ENCODE results near the gene PPFIBP2. TPM values are rescaled to one million over a fixed set of nuclear protein-coding genes. Genes with fewer than 3 reads are reported as not detected.

The PPFIBP2 gene
- total RNA-seq, 1 experiment from 2014 or later: 5.7 TPM

GRCh38 chr11:7533199-7534041 is 19.6 kb downstream of the PPFIBP2 start:
- no peak overlapping the region for H3K27ac ChIP-seq (ENCODE audit: low read depth, low read length)
- ChIA-PET POLR2A (no interaction called here), CTCF (no interaction called here)

More at GRCh38 chr11:7533199-7534041, 19.6 kb downstream of the PPFIBP2 start:
- no peaks in the 10 kb centered on the region for H3K9me3 ChIP-seq (ENCODE audit: control insufficient read depth in 1 of 2, insufficient read depth in 1 of 2, low read depth in 1 of 2, low read length in 2 of 2)
- H4K20me1 ChIP-seq (ENCODE audit: insufficient read depth): no peaks in the 10 kb centered on the region
- no peak for DNase-seq (ENCODE audit: low read depth, low spot score)
- peaks cover 7% of the 10 kb centered on the region; the same call in 1 of the 2 replicates for H3K27me3 ChIP-seq (ENCODE audit: insufficient read depth, low read length)
- ATAC-seq: no peak
- no peaks in the 10 kb centered on the region for H3K36me3 ChIP-seq (ENCODE audit: control insufficient read depth in 1 of 2, insufficient read depth in 2 of 2, low read length in 2 of 2)
- no peak overlapping the region for H3K4me2 ChIP-seq (ENCODE audit: low read length)
- RAD21 ChIA-PET (ENCODE audit: low non-redundant PET in 1 of 2, low total read pairs in 2 of 2, uncharacterized antibody in 2 of 2, unreplicated experiment in 2 of 2): no interaction called here
- BruUV-seq (replicated peaks): no TSS peak
- H3K9me2 ChIP-seq (ENCODE audit: insufficient read depth): no peaks in the 10 kb centered on the region
- TF ChIP-seq ELF1 (IDR thresholded peaks at IDR 0.05; ENCODE audit: borderline replicate concordance, low read depth): no peak
- no peak for TF ChIP-seq JUND (IDR thresholded peaks at IDR 0.05)
- TF ChIP-seq SRF (IDR thresholded peaks at IDR 0.05; ENCODE audit: low read depth): no peak
- no peak for TF ChIP-seq ZNF274 (IDR thresholded peaks at IDR 0.05; ENCODE audit: low read depth, low read length)
- no peak for TF ChIP-seq POLR2AphosphoS5 (IDR thresholded peaks at IDR 0.05; ENCODE audit: low read depth, low read length)
- no peak for TF ChIP-seq EZH2 (IDR thresholded peaks at IDR 0.05)
- no peak for TF ChIP-seq CBX3 (IDR thresholded peaks at IDR 0.05; ENCODE audit: low read depth)
- no peak for TF ChIP-seq CTCF (IDR thresholded peaks at IDR 0.05 in 2 of 3, conservative IDR thresholded peaks at IDR 0.05 in 1 of 3; ENCODE audit: borderline replicate concordance in 1 of 3, insufficient read depth in 1 of 3, low read depth in 2 of 3, low read length in 2 of 3)
- no peak for TF ChIP-seq FOSL1 (IDR thresholded peaks at IDR 0.05; ENCODE audit: low read depth)
- no peak for TF ChIP-seq ZBTB33 (IDR thresholded peaks at IDR 0.05; ENCODE audit: extremely low read depth, insufficient replicate concordance, low read length)
- no peak for TF ChIP-seq ZFX (IDR thresholded peaks at IDR 0.05)
- H3K4me3 ChIP-seq (replicated peaks in 1 of 2; ENCODE audit: low read depth in 1 of 2, low read length in 2 of 2): no peak overlapping the region
- intact Hi-C loops (cut with micrococcal nuclease): no loop called here
- no peaks in the 10 kb centered on the region for H3K4me1 ChIP-seq (ENCODE audit: control insufficient read depth in 1 of 2, insufficient read depth in 2 of 2, low read length in 2 of 2)
- no peaks in the 10 kb centered on the region for H3K79me2 ChIP-seq (ENCODE audit: insufficient read depth, low read length)
- H3K9ac ChIP-seq (ENCODE audit: low read length): no peak overlapping the region
- no peak overlapping the region for H2AFZ ChIP-seq (ENCODE audit: low read depth, low read length, poor library complexity, severe bottlenecking)

Data from HCT116 (cell line).